ENCODE results near the gene PKN2.

Gene PKN2

DNA sequence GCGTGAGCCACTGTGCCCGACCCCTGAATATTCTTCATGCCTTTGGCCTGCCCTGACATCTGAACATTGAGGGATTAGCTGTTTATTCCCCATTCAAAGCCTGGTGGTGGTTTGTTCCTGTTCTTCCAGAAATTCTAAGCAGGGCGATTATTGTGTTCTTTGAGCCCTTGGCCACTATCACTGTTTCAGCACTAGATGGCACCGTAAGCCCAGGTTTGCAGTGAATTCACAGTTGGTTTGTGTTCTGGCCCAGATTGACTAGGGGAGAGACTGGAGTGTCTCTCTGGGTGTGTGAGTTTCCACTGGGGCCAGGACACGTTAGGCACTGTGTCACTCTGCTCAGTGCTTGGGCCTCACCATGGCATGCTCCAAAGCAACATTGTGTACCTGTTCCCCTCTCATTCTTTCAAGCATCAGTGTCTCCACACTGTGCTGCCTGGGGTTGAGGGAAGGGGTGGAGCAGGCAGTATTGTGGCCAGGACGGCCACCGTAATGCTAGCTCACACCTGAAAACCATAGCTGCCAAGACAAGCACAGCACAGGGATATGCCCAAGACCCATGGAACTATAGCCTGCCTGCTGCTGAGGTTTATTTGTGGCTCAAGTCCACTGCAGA, 52.7 kb downstream of the PKN2 start:
- no peak for DNase-seq

DNA sequence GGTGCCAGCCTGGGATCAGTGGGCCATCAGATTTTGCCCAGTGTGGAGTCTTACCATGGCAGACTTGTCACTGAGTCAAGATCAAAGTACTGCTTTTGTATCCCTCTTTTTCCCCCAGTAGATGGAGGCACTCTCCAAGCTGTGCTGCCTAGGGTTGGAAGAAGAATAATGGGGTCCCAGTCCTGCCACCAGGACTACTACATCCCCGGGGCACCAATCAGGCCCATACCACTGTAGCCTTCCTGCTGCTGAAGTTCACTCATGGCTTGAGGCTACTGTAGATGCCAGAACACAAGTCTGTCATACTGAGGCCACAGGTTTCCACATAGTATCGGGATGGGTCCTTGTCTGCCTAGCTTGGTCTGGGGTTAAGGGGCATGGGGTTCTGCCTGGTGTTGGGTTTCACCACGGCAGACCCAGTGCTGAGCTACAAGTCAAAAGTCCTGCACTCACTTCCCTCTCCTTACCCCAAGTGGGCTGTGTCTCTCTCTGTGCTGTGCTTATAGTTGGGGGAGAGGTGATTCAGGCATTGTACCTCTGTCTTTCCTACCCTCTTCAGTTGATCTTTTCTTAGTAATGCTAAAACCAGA, 53.4 kb downstream of the PKN2 start:
- no peak for DNase-seq

DNA sequence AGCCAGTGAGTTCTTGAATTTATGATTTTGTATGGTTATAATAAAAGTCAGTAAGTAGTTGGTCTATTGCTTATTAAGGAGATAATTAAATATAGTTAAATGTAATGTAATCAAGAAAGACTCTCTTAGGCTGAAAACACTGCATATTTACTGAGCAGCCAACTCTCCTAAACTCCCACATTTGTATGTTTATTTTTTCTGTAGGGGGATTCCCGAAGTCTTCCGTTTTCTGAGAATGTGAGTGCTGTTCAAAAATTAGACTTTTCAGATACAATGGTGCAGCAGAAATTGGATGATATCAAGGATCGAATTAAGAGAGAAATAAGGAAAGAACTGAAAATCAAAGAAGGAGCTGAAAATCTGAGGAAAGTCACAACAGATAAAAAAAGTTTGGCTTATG, 56.7 kb downstream of the PKN2 start:
- DNase-seq = no peak

DNA sequence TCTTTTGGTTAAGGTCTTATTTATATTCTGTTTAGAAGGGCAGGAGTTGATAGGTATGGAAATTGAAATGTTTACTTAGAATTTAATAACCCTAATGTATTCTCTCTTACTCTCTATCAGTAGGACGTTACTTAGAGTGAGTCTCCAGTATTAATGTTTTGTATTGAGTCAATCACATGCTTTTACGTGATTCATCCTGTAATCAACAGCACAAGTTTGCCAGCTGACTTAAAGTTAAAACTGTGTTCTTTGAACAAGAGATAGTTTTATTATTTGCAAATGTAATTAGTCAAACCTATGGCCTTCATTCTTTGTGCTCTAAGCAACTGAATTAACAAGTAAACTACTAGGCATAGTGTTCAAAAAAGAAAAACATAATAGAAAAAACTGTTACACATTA, 57.3 kb downstream of the PKN2 start:
- no peak for DNase-seq

DNA sequence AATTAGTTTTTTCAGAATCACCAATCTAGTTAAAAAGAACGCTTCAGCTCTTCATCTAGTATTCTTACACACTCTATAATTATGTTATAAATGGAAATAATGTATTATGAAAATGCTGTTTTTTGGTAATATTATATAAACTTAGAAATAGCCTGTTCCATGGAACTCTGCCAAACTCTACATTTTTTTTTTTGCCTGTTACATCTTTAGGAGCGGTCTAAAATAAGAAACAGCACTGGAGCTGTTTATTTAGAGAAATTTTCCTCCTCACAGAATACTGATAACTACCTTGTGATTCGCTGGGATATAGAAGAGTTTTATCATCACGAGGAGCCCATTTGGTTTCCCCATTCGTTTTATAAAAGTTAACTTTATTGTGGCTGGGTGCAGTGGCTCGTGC, 58.5 kb downstream of the PKN2 start:
- no peak for DNase-seq

DNA sequence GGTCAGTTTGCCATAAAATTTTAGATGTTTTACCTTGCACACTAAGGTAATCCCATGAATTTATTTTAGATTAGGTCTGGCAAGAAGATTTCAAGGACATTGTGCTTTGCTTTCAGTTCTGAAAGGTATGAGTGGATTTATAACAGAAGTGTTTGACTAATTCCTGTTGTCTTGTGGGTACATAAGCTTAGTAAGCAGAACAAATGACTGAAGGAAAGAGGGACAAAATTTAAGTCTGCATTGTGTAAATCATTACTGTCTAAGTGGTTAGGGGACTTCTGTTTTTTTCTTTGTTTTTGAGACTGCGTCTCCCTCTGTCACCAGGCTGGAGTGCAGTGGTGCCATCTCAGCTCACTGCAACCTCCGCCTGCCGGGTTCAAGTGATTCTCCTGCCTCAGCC, 60.1 kb downstream of the PKN2 start:
- DNase-seq = no peak

DNA sequence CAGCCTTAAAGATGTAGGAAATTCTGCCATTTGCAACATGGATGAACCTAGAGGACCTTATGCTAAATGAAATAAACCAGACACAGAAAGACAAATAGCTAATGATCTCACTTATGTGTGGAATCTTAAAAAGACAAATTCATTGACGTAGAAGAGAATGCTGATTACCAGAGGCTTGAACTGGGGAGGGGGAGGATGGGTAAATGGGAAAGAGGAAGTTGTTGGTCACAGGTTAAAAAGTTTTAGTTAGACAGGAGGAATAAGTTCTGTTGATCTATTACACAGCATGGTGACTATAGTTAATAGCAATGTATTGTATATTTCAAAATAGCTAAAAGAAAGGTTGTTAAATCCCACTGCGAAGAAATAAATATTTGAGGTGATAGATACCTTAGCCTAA, 62.8 kb downstream of the PKN2 start:
- DNase-seq = no peak

DNA sequence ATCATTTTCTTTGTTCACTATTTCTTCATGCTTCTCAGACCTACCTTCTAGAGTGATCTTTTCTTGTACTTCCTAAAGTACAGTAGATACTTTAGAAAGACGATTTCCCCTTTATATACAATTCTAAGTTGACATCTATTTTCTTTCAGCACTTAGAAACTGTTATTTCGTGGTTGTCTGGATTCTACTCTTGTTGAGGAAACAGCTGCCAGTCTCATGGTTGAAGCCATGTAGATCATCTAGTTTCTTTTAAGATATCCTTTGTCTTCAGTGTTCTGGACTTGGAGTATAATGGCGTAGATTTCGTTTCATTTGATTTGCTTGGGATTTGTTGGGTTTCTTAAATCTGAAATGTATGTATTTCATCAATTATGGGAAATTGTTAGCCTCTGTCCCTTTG, 67.6 kb downstream of the PKN2 start:
- no peak for DNase-seq

DNA sequence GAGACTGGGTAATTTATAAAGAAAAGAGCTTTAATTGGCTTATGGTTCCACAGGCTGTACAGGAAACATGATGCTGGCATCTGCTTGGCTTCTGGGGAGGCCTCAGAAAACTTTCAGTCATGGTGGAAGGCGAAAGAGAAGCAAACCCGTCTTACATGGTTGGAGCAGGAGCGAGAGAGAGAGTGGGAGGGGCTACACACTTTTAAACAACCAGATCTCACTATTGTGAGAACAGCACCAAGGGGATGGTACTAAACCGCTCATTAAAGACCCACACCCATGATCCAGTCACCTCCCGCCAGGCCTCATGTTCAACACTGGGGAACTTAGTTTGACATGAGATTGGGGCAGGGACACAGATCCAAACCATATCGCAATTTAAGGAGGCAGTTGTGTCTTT, 69.4 kb downstream of the PKN2 start:
- no peak for DNase-seq

DNA sequence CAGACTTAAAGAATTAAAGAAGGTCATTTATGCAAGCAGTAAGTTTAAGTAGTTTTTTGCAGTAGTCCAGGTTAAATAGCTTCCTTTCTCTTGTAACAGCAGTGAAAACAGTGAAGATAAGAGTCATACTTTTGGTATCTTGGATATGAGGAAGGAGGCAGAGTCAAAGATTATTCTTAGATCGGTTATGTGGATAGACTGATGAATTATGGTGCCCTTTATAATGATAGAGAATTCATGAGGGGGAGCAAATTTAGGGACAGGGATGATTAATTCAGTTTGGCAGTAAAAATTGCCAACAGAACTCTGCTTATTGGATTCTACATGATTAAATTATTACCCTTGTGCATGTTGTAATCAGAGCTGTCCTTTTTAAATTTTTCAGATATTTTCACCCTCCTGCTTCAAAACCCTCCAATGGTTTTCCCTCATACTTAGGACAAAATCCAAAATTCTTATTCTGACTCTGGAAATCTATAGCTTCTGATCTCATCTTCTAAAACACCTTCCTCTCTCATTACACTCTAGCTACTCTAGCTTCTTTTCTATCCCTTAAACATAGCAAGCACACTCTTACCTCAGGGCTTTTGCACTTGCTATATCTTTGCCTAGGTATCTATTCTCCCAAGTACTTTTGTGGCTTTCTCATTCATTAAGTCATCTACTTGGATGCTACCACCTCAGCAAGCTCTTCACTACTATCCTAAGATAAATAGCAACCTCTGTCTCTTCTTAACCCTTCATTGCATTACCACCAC, 79.8 kb downstream of the PKN2 start:
- no peak for DNase-seq

DNA sequence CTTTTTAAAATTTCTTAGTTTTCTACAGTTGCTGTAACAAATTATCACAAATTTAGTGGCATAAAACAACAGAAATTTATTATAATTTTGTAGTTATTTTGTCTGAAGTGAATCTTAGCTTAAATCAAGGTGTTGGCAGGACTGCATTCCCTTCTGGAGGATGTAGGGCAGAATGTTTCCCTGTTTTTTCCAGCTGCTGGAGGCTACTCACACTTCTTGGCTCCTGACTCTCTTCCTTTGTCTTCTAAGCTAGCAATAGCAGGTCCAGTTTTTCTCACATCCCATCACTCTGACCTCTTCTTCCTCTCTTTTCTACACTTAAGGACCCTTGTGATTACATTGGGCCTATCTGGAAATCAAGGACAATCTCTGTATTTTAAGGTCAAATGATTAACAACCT, 84.1 kb downstream of the PKN2 start:
- no peak for DNase-seq

DNA sequence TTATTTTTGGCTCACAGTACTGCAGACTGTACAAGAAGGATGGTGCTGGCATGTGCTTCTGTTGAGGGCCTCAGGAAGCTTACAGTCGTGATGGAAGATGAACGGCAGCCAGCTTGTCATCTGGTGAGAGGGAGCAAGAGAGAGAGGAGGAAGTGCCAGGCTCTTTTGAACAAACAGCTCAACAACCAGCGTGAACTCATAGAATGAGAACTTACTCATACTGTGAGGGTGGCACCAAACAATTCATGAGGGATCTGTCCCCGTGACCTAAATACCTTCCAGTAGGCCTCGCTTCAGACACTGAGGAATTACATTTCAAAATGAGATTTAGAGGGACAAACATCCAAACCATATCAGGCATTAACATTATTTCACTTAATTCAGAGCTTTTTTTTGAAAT, 84.7 kb downstream of the PKN2 start:
- DNase-seq = no peak

DNA sequence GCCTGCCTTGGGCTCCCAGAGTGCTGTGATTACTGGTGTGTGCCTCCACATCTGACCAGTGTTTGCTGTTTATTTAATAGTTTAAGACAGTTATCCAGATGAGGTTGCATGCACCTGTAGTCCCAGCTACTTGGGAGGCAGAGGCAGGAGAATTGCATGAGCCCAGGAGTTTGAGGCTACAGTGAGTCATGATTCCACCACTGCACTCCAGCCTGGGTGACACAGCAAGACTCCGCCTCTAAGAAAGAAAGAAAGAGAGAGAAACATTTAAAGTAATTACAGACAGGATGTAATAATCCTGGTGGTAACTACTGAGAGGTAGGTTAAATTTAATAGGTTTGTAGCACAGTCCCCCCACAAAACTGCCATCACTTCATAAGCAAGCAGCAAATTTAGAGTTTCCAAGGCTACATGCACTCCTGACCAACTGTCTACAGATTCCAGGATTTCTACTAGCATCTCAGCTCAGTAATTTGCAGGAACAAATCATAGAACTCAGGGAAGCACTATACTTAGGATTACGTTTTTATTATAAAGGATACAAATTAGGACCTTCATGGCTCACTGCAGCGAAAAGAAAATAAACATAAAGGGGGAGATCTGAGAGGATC, 89.6 kb downstream of the PKN2 start:
- DNase-seq = no peak

DNA sequence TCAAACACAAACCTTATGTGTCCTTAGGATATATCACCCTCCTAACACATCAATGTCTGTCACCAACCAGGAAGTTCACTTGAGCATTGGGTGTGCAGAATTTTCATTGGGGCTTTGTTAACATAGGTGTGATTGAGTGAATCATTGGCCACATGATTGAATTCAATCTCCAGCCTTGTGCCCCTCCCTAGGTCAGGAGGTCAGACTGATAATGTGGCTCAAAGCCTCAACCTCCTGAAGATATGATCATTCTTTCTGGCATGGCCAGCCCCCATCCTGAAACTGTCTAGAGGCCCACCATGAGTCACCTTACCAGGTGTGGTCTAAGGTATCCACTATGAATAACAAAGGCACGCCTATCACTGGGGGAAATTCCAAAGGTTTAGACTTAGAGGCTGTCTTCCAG, 90.1 kb downstream of the PKN2 start:
- no peak for DNase-seq

DNA sequence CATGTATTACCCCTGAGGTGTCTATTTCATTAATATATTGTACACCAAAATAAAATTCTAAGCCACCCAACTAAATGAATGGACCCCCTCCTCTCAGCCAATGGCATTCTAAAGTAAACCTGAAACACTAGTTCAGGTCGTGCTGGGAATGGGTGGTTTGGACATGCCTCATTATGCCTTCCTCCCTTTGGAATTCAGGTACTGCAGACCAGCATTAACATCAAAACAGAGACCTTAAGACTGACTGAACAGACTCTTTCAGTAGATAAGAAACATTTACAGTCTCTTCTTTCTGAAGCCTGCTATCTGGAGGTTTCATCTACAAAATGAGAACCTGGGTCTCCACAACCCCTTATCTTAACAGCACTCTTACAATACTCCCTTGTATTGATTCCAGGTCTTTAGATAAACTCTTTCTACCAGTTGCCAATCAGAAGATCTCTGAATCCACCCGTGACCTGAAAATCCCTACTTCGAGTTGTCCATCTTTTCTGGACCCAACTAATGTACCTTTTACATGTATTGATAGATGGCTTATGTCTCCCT, 93.6 kb downstream of the PKN2 start:
- no peak for DNase-seq

DNA sequence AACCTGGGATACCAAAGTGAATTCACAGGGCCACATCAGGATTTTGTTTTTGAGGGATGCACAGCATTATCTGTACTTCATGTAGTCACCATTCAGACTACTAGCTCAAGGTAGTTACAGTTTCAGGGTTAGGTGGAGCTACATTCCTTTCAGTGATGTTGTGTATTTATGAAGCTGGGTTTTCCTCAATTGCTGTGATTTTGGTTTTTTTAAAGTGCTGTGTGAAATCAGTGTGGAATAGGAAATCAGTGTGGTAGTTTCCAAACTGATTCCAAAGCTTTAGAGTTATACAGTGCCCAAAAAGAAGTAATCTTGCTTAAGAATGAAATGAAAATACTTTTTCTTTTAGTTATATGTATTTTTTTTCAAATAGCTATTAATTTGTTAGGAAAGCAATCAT, 95.8 kb downstream of the PKN2 start:
- DNase-seq = no peak

DNA sequence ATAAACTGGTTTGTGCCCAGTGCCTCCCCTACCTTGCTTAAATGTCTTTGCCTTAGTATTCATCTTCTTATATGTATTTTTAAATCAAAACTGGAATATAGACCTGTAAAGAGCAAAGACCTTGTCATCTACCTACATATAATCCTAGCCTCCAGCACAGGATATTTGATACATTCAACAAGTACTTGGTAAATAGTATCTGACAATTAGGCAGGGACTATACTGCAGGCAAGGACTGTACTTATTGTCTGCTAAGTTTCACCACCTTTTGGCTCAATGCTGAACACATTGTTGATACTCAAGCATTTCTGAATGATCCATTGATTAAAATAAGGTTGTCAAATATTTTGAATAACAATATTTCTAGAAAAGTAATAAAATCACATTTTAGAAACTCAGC, 96.4 kb downstream of the PKN2 start:
- no peak for DNase-seq

DNA sequence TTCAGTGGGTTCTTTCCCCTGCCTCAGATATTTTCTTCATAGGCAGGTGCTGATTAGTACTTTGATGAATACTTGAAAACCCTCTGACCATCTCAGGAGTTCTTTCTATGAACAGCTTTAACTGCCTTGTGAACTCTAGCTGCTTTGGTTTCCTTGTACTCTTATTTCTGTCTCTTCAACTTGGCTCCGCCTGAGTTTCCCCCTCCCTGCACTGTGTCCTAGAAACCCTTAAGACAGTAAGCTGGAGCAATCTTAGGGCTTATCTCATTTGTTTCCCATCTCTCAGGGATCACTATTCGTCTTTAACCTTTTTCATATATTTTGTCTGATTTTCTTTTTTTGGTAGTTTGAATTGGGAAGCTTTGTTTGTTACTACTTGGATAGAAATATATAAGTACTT, 99.1 kb downstream of the PKN2 start:
- DNase-seq = no peak

DNA sequence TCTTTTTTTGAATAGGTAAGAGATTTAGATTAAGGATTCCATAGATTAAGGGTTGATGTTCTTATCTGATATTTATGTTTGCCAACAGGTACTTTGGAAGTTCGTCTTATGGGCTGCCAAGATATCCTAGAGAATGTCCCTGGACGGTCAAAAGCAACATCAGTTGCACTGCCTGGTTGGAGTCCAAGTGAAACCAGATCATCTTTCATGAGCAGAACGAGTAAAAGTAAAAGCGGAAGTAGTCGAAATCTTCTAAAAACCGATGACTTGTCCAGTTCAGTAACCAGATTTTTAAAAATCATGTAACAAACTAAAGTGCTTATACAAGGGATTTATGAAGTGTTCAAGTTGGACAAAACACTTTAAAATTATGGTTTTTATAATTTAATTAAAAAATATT, 100.5 kb downstream of the PKN2 start:
- DNase-seq = no peak

DNA sequence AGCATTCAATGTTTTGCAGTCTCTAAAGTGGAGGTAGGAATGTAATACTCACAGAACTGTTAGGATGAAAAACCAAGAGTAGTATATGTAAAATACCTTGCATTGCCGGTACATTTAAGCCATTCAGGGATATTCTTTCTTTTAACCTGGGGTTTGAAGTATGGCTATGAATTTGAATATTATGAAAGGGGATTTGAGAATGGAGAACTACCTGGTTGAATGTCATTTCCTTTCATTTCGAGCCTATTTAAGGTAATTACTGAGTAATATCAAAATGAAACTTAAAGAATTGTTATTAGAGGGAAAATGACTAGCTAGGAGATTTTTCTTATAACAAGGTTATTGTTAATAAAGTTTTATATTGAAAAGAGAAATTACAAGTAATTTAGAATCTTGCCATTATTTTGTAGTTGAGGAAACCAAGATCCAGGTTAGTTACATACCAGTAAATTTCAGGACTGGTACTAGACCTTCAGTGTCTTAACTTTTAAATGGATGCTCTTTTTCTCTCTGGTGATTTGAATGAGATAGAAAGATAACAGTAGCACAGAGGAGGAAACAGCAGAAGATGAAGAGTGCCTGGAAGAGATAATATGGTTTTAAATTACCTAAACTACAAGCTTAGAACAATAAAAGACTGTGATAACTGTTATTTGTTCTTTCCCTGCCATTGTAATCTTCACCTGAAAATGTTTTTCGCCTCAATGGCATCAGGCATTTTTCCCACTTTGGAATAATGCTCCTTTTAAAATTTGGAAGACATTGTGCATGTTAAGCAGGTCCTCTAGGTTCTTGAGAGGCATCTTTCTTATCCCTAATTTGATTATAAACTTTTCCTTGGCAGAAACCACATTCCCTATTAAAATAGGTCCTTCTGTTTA, 103.2 kb downstream of the PKN2 start:
- DNase-seq = no peak

DNA sequence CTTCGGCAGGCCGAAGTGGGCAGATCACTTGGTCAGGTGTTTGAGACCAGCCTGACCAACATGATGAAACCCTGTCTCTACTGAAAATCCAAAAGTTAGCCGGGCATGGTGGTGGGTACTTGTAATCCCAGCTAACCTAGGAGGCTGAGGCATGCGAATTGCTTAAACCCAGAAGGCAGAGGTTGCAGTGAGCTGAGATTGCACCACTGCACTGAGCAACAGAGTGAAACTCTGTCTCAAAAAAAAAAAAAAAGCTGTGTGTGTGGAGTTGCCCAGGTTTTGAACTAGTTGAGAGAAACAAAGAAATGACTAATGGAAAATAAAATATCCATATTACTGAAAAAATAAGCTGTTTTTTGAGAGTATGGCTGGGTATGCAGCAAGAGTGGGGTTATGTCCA, 107.1 kb downstream of the PKN2 start:
- no peak for DNase-seq

DNA sequence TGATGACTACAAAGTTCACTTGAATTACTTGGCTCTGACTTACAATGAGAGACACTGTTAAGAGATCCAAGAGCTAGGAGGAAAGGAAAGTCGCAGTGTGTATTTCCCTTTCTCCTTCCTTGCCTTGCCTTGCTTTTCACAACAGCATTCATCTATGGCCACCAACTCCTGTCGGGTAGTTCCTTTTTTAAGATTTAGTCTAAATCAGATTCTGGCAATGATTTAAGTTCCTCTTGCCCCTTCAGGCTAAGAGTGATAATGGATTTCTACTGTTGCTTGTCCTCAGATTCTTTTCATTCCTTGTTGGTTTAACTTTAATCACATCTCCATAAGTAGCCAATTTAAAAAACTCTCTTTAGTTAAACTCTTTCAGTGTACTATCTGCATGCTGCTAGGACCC, 115.4 kb downstream of the PKN2 start:
- DNase-seq = no peak
